Mesothelial cell of epicardium (in vitro differentiated cells): ENCODE data around the gene RNASEH2B. TPM values are rescaled to one million over a fixed set of nuclear protein-coding genes. Genes with fewer than 3 reads are reported as not detected.

Source experiments
- DNase-seq, 2 experiments: peaks; one replicate each; pipeline ENCODE4 v3.0.0; 2021; ENCODE audit warnings: low spot score in 2 of 2; ENCODE audit not compliant: unreplicated experiment in 2 of 2
- H3K27ac Mint-ChIP-seq: 2 replicates; pipeline ENCODE4 v1.8.0; 2021; ENCODE audit warnings: mixed read lengths
- H3K27me3 Mint-ChIP-seq: 2 replicates; pipeline ENCODE4 v1.8.0; 2021; ENCODE audit warnings: low read depth, mixed read lengths
- H3K36me3 Mint-ChIP-seq: 2 replicates; pipeline ENCODE4 v1.8.0; 2021; ENCODE audit warnings: mixed read lengths
- H3K4me1 Mint-ChIP-seq: 2 replicates; pipeline ENCODE4 v1.8.0; 2021; ENCODE audit warnings: mixed read lengths
- H3K4me3 Mint-ChIP-seq: 2 replicates; pipeline ENCODE4 v1.8.0; 2021; ENCODE audit warnings: mild to moderate bottlenecking, moderate library complexity, mixed read lengths
- H3K9me3 Mint-ChIP-seq: 2 replicates; pipeline ENCODE4 v1.8.0; 2021; ENCODE audit warnings: mixed read lengths
- total RNA-seq: library from RNA; stranded (reverse); gene quantifications from 3 replicates; pipeline ENCODE4 v1.2.1, GENCODE V29; 2021
- TF ChIP-seq, protein P1 (sequence below): fragments of 200-600 bp; sonication (generic); IDR thresholded peaks from one replicate; pipeline ENCODE4 v1.5.0; 2021; ENCODE audit warnings: antibody characterized with exemption; ENCODE audit not compliant: unreplicated experiment

RNASEH2B gene
- total RNA-seq, 1 donor from 2014 or later: 47.4 TPM

DNA sequence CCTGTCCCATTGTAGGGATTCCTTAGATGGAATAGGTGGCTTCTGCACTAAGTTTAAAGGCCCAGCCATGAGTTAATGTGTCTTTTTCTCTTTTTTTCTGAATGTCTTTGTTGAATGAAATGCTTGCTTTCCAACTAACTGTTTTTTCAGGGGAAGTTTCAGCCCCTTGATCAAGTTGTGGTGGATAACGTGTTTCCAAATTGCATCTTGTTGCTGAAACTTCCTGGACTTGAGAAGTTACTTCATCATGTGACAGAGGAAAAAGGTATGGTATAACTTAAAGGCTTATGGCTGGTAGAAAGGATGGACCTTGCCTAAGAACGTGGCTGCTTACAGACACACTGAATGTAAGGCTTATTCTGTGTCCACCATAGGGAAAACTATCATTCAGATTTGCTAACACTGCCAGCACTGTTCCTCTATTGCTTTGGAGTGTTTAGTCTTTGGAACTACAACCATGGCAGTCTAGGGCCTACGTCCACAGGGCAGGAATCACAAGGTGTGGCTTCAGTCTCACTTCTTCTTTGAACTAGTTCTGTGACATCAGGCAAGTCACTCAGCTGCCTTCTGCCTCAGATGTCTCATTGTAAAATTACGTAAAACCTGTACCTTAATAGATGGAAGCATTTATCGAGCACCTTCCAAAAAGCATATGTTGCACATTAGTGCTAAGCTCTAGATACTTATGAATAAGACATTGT, 25.3 kb downstream of the RNASEH2B start:
- TF ChIP-seq, protein P1, sequence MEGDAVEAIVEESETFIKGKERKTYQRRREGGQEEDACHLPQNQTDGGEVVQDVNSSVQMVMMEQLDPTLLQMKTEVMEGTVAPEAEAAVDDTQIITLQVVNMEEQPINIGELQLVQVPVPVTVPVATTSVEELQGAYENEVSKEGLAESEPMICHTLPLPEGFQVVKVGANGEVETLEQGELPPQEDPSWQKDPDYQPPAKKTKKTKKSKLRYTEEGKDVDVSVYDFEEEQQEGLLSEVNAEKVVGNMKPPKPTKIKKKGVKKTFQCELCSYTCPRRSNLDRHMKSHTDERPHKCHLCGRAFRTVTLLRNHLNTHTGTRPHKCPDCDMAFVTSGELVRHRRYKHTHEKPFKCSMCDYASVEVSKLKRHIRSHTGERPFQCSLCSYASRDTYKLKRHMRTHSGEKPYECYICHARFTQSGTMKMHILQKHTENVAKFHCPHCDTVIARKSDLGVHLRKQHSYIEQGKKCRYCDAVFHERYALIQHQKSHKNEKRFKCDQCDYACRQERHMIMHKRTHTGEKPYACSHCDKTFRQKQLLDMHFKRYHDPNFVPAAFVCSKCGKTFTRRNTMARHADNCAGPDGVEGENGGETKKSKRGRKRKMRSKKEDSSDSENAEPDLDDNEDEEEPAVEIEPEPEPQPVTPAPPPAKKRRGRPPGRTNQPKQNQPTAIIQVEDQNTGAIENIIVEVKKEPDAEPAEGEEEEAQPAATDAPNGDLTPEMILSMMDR: no peak
- Mint-ChIP-seq H3K27ac (no peak overlapping the region), H3K4me3 (no peak overlapping the region), H3K36me3 (peaks cover 45% of the 10 kb centered on the region), H3K4me1 (peaks cover 9% of the 10 kb centered on the region), H3K9me3 (peaks cover 13% of the 10 kb centered on the region), H3K27me3 (no peaks in the 10 kb centered on the region)
- DNase-seq: no peak

DNA sequence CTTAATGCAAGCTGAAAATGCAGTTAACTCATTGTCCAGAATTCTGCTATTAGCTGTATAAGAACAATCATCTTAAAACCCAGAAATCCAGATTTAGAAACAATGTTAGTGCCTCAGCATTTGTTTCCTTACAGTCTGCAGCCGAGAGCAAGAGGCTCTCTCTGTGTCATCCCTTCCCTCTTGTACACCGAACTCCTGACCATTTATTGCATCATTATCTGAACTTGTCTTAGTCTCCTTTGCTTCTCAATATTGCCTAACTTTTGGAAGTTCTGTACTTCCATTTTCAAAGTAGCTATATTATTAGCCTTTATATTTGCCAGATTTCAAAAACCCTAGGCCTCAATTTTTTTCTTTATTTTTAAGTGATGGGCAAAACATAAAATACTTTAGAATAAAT, 27.1 kb downstream of the RNASEH2B start:
- TF ChIP-seq, protein P1: no peak
- Mint-ChIP-seq H3K4me3 (no peak overlapping the region), H3K27ac (no peak overlapping the region), H3K27me3 (no peaks in the 10 kb centered on the region), H3K9me3 (peaks cover 13% of the 10 kb centered on the region), H3K36me3 (peaks cover 42% of the 10 kb centered on the region), H3K4me1 (peaks cover 7% of the 10 kb centered on the region)
- no peak for DNase-seq

DNA sequence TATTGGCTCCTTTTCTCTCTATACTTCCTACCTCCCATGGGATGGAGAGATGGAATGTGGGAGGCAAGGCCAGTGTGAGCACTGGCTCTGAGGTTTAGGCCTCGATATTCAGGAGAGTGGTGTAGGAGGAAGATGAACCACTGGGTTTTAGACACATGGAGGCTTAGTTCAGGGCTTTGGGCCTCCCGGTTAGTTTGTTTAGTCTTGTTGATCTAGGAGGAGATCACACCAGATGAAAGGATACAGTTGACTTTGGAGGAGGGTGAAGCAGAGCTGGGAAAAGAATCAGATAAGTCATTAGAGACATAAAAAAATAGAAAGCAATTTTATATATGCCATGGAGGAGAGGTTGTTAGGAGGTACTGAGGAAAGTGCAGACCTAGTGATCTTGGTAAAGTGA, 30.9 kb downstream of the RNASEH2B start:
- Mint-ChIP-seq H3K9me3 (peaks cover 11% of the 10 kb centered on the region), H3K4me3 (no peak overlapping the region)
- TF ChIP-seq, protein P1: no peak

DNA sequence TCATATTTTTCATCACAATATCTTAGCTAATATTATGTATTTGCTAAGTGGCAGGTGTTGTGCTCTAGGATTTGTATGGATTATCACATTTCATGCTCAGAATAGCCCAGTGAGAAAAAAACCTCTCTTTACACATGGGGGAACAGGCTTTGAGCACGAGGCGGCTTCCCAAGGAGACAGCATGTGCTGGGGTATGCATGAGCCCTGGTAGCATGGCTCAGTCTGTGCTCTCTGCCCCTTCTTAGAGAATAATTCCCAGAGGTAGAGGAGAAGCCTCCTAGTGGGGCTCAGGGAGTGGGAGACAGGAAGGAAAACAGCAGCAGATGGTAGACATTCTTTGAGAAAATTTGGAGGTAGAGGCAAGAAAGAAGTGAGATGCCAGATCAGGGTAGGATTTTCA, 31.6 kb downstream of the RNASEH2B start:
- Mint-ChIP-seq H3K4me3 (no peak overlapping the region), H3K36me3 (peaks cover 38% of the 10 kb centered on the region), H3K4me1 (no peaks in the 10 kb centered on the region), H3K27me3 (no peaks in the 10 kb centered on the region), H3K27ac (no peak overlapping the region), H3K9me3 (peaks cover 7% of the 10 kb centered on the region)
- TF ChIP-seq, protein P1: no peak
- no peak for DNase-seq

More for the DNA sequence above, 30.9 kb downstream of the RNASEH2B start:
- DNase-seq: no peak
- Mint-ChIP-seq H3K27ac (no peak overlapping the region), H3K27me3 (no peaks in the 10 kb centered on the region), H3K4me1 (no peaks in the 10 kb centered on the region), H3K36me3 (peaks cover 43% of the 10 kb centered on the region)

DNA sequence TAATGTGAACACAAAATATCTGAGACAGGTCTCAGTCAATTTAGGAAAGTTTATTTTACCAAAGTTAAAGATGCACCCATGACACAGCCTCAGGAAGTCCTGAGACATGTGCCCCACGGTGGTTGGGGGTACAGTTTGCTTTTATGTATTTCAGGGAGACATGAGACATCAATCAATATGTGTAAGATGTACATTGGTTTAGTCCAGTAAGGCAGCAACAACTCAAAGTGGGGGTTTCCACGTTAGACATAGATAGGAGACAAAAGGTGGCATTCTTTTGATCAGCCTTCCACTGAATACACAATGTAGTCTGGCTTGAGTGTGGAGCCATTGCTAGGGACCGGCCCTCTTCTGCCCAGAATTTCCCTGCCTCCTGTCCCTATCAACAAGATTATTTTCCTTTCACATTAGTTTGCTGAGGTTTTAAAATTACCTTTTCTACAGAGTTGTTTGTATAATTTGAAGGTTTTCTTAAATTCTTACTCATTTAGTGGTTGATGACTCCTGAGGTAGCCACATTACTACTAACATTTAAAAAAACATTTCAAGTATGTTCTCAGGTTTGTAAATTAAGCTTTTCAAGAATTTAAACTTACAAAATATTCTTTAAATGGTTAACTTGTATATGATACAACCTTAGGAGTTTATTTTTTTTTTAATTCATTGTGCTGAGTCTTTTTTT, 33.2 kb downstream of the RNASEH2B start:
- Mint-ChIP-seq H3K4me3 (no peak overlapping the region), H3K9me3 (peaks cover 3% of the 10 kb centered on the region), H3K27me3 (no peaks in the 10 kb centered on the region), H3K4me1 (no peaks in the 10 kb centered on the region), H3K27ac (no peak overlapping the region), H3K36me3 (peaks cover 31% of the 10 kb centered on the region)
- TF ChIP-seq, protein P1: no peak
- no peak for DNase-seq
